ENCODE data around the gene FOXK1.

The FOXK1 gene

DNA sequence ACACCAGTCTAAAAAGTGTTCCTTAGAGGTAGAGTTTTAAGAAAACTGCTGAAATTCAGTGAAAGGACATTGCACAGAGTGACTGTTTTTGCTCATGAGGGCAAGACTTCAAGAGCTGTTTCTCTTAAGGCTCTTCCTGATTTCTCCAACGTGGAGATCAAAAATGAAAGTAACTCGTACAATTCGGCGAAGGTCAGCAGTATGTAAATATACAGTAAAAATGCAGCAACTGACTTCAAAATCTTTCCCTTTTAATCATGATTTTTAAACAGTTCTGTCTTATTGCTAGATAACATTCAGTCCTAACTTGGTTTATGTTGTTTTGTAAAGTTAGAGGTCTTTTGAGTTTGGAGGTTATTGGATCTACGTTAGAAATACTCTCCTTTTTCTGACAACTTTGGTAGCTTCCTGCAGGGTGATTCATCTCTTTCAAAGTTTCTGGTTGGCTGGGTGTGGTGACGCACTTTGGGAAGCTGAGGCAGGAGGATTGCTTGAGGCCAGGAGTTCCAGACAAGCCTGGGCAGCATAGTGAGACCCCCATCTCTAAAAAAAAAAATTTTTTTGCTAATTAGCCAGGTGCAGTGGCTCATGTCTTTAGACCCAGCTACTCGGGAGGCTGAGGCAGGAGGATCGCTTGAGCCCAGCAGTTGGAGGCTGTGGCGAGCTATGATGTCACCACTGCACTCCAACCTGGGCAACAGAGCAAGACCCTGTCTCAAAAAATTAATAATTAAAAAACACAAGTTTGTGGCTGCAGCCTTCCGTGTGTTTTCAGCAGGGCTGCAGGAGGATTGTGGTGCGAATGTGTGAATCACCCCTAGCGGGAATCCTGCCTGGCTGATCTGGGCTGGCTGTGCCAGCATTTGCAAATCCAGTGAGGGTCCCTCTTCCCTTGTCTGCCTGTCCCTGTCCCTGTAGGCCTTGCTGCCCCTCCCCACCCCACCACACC, 64.2 kb downstream of the FOXK1 start:
- DNase-seq, result no peak

DNA sequence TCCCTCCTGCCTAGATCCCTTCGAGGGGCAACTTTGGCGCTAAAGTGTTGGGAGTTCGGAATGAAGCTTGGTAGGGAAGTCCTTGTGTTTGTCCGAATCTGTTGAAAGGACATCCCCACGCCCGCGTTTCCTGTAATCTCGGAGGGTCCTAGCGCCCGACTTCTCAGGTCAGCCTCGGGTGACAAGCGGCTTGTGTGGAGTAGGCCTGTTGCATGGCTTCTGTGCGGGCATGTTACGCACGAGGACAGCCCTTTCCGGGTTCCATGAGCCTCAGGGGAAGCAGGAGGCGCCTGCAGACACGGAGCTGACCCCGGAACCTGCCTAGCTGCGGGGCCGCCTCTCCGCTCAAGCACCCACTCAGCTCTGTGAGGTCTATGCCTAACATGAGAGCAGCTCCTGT, 64.9 kb downstream of the FOXK1 start:
- no peak for DNase-seq

DNA sequence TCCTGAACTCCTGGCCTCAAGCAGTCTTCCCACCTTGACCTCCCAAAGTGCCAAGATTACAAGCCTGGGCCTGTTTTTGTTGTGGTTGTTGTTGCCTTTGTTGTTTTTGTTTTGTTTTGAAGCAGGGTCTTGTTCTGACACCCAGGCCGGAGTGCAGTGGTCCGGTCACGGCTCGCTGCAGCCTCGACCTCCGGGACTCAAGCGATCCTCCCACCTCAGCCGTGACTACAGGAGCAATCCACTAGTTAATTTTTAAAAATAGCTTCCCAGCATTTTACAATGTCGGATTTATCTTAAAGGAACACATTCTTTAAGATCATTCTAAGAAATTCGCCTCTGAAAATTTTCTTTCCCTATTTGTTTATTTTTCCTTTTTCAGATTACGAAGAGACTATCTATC, 65.7 kb downstream of the FOXK1 start:
- no peak for DNase-seq

DNA sequence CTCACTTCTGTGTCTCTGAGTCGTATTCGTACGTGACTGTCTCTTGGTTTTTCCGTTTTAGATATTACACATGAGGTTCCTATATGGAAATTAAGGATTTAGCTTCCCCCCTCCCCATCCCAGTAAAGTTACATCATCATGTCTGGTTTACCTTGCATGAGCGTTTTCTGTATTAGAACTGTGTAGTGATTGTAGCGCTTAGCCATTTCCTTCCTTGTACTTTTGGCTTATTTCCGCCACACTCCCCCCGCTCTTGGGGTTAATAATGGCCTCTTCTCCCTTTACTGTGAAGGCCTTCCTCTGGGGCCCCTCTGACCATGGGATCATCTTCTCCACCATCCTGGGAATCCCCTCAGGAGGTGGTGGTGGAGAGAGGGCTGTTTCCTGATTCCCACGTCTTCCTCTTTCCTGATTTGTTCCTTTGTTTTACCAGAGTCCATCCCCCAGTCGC, 66.2 kb downstream of the FOXK1 start:
- no peak for DNase-seq

DNA sequence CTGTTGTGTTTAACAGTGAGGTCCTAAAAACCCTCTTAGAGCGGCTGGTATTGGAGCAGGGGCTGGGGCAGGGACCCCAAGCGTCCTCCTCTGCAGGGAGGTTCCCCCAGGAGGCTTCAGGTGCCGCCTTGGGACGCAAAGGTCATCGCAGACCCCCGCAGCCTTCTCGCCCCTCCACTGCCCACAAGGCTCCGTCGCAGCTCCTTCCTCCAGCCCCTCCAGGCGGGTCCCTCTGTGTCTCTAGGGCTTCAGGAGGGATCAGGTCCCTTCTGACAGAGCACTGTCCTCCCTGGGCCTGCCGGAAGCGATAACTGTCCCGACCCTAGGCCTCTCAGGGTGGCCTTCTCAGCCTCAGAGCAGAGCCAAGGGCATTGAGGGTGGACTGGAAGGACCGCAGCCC, 67.3 kb downstream of the FOXK1 start:
- DNase-seq, result no peak

DNA sequence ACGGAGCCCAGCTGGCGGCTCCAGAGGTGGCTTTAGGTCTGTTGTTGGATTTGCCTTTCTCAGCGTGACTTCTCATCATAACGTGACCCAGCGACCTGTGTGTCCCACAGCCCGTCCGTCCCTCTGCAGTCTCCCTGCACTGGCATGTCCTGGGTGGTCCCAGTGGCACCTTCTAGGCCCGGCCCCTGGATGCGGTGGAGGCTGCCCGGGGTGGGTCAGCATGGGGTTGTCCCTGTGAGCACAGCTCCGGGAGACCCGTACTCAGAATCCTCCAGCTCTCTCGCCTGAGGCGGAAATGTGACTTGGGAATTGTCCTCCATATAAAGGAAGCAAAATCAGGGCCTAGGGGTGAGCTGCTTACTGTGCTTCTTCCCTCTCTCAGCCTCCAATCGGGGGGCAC, 67.7 kb downstream of the FOXK1 start:
- no peak for DNase-seq

DNA sequence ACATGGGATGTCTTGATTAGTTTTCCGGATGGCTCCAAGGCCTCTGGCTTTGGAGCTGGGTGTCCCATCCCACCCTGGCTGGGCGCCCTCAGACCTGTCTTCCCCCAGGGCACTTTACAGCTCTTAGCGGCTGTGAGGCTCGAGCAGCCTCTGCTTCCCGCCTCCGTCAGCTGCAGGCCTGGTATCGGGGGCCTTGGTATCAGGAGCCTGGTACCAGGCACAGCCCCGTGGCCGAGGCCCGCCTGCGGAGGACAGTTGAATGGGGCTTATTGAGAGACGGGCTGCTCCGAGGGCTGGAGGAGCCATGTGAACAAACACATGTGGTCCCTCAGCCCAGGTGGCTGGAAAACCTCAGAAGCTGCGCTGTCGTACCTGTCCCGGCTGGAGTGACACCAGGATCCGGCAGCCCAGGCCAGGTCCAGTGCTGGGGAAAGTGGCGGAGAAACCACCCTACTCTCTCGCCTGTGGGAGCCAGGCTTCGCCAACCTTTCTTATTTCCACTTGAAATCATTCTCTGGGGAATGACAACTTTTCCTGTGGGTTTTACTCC, 69.4 kb downstream of the FOXK1 start:
- DNase-seq, result no peak

DNA sequence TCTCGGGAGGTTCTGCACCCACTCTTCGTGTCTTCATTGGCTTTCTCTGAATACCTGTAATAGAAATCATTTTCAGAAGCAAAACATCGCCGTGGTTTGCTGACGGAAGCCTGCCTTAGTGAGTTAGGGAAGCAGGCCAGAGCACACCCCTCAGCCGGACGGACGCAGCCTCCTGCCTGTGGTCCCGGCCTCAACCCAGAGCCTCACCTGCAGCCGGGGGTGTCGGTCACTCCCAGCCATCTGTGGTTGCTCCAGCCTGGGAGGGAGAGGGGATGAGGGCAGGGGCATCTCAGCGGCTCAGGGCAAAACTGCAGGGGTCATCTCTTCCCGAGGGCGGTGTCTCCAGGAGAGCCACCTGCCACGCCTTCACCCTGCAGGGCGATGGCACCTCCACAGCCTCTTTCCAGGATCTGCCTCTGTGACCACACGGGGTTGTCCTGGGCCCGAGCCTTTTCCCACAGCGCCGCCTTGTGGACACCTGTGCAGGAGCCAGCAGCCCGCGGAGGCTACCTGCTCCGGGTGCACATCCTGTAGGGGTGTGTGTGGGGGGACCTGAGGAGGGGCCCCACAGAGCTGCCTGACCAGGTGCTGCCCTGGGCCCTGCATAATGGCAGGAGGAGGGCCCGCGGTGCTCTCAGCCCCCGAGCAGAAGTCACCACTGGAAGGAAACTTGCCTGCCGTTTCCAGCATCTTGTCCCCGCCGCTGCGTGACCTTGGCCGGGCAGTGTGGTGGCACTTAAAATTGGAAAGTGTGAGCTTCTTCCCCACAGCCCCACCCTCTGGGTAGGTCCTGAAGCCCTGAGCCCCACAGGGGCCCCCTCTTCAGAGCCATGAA, 71.7 kb downstream of the FOXK1 start:
- DNase-seq, result peak; percentile 70

DNA sequence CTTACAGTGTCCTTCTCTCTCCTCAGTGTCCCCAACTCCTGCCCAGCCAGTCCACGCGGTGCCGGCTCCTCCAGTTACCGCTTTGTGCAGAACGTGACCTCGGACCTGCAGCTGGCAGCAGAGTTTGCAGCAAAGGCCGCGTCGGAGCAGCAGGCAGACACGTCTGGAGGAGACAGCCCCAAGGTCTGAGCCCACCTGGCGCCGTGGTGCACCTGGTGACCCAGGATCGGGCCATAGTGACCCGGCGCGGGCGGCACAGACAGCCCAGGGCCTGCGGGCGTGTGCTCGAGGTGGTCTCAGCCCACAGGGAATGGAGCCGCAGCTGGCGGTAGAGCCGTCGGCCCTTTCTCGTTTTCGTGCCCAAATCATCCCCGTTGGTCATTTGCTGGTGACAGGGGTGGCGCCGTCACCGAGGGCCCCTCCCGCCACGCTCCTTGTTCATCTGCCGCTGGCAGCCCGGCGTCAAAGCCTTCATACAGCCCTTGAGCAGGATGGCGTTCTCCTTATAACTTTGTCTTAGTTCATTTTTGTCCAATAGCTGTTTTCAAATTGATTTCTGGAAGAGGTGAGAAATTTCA, 72.4 kb downstream of the FOXK1 start:
- DNase-seq, result no peak

DNA sequence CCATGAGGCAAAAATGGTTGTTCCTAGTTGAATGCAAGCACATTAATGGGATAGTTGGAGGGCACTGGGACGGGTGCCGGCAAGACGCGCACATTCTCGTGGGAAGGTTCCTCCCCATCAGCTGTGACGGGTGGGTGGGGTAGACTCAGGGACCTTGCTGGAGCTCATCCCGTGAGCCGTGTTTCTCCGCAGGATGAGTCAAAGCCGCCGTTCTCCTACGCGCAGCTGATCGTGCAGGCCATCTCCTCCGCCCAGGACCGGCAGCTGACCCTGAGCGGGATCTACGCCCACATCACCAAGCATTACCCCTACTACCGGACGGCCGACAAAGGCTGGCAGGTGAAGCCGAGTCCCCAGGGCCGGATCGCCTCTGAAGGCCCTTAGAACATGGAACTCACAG, 73.0 kb downstream of the FOXK1 start:
- DNase-seq, result no peak

DNA sequence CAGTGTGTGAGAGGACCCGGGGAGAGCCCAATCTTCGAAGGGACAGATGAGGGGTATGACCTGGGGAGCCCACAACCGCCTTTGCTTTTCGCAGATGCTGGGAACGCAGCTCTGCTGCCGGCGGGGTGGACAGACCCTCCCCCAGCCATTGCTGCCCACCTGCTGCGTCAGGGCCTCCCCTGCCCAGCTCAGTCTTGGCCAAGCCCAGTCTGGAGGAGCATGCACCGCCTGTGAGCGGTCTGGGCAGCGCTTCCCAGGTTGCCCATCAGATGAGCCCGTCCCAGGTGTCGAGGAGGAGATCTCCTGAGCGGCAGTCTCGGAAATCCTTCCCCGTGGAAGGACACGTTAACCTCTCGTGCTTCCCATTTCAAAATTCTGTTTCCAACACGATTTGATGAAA, 76.0 kb downstream of the FOXK1 start:
- no peak for DNase-seq

DNA sequence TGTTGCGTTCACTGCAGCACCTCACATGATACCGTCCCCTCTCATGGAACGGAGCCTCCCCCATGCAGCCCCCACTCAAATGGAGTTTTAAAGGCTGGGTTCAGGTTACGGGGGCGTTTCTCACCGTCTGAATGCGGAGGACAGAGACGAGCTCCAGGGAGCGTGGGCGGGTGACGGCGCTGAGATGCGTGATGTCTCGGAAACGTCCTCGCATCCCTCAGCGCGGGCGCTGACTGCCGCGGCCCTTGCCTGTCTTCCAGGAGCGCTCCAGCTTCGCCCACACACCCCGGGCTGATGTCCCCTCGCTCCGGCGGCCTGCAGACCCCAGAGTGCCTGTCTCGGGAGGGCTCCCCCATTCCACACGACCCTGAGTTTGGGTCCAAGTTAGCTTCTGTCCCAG, 76.7 kb downstream of the FOXK1 start:
- DNase-seq, result no peak

DNA sequence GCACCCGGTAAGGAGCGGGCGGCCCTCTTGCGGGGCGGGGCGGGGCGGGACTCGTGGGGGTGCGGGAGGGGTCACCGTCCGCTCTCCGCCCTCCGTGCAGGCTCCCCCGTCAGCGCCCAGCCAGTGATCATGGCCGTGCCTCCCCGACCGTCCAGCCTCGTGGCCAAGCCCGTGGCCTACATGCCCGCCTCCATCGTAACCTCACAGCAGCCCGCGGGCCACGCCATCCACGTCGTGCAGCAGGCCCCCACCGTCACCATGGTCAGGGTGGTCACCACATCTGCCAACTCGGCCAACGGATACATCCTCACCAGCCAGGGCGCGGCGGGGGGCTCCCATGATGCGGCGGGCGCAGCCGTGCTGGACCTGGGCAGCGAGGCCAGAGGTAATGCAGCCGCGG, 77.1 kb downstream of the FOXK1 start:
- DNase-seq, result no peak

DNA sequence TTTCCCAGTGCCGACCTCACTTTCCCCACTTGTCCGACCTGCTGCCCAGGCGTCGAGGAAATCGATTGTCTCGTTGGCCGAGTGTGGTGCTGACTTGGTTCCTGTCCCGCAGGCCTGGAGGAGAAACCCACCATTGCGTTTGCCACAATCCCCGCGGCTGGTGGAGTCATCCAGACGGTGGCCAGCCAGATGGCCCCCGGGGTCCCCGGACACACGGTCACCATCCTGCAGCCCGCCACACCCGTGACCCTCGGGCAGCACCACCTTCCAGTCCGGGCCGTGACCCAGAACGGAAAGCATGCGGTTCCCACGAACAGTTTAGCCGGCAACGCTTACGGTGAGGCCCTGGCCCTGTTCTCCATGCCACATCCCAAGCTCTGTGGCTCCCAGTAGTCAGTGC, 78.9 kb downstream of the FOXK1 start:
- no peak for DNase-seq

DNA sequence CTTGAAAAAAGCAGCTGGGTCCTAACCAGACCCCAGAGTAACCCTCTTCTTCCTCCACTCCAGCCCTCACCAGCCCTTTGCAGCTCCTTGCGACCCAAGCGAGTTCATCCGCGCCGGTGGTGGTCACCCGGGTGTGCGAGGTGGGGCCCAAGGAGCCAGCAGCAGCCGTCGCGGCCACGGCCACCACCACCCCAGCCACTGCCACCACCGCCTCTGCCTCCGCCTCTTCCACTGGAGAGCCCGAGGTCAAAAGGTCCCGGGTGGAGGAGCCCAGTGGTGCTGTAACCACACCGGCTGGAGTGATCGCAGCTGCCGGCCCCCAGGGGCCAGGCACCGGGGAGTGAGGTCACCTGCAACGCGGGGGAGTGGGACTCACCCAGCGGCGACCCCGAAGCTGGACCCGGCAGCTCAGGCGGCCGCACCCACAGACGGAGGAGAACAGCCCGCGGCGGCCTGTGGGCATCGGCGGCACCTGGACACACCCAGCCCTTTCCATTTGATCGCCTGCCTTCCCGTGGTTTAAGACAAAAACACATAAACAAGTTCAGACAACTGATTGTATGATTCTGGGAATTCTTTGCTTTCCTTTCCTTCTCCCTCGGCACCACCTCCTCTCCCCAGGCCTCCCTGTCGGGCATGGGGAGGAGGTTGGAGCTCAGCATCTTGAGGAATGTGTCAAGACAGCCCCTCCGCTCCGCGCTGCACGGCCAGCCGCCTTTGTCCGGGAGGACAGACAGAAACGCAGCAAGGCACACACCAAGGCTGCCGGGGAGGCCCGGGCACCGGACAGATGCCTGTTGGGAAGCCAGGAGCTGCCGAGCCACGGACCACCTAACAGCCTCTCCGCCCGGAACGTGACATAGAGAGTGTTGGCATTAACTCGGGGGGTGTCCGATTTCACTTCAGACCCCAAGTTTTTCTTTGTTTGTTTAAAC, 80.3 kb downstream of the FOXK1 start:
- DNase-seq, result no peak

DNA sequence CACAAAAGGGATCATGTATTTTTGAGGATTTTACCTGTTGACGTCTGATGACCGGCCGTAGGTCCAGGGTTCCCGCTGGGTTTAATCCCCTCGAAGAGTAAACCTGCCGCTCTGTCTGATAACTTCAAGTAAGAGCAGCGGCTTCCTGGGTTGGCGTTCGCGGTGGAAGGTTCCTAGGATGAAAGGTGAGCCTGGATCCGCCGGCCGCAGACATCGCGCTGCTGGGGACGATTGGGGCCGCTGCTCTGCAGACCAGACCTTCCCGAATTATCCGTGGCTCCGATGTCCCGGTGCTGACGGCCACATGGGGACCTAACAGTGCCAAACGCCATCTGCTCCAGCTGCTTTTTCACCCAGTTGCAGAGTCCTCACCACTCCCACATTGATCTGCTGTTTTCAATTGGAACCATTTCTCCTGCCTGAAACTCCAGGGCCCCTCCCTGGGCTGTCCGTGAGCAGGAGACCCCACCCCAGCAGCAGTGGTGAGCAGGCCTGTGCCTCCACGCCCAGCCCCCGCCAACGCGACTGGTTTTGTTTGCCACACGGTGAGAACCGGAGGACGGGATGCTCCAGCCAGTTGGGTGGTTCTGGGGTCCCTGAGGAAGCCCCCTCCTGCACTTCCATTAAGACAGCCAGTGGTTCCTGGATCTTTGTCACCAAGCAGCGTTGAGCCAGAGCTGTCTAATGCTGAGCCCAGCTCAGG, 81.1 kb downstream of the FOXK1 start:
- DNase-seq, result no peak

DNA sequence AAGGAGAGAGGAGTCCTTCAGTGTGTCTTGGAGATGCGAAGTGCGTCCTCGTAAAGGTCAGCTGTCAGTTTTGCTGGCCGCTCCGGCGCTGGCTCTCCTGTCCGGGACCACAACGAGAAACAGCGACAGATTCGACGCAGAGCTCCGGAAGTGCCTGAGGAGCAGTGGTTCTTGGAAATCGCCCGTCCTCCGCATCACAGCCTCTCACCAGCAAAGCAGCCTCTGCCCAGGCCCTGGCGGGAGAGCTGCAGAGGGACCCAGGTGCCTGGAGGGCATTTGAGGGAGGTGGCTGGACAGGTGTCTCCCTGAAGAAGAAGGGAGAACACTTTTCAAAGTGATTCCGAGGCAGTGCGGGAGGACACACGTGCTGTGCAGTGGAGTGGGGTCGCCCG, 81.7 kb downstream of the FOXK1 start:
- no peak for DNase-seq

DNA sequence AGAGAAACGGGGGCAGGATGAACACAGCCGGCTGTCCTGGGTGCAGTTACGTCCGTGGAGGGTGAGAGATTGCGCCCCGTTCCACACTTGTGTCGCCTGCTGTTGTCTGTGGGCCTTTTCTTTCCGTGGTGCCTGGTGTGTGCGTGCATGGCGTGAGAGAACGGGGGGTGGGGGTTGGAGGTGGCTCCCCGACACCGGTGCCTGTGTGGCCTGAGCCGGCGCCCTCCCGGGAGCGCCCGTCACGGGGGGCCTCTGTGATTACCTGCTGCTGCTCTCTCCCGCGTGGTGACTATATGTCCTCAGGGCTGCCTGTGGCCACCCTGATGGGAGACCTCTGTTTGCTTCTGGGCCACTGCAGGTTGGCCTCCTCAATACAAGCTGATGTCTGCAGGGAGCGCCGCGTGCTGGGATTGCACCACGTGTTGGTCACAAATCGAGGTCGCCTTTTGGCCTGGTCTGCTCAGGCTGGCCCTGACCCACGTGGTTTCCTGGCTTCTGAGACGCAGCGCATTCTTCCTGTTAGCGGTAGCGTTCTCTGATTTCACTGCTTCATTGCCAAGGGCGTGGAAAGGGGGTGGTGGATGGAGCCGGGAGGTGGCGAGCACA, 82.4 kb downstream of the FOXK1 start:
- no peak for DNase-seq

DNA sequence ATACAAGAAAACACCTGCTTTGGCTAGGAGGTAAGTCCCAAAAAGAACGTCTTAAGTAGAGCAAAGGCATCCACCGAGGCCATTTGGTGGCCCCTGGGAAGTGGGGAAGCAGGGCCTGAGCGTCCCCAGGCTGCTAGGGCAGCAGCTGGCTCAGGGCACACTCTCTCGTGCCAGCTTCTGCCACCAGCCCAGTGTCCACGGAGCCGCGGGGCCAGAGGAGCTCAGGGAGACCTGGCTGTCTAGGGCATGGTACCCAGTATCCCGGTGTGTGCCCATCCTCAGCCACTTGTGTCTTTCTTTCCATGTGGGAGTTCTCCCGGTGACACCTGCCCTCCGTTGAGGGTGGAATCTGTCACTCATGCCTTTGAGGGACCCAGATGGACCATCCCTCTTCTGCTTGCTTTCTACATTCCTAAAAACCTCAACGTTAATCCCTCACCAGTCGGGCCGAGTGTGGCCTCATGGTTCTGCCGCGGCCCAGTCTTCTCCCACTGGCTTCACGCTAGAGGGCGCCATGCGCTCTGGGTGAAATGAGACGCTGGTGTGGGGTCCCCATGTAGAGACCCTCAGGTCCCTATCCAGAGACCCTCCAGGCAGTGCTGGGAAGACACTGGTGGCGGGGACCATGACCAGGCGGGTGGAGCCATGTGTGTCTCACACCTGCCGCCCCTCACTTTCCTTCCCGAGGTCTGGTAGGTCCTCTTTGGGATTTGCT, 83.8 kb downstream of the FOXK1 start:
- no peak for DNase-seq

Data from NCI-H1092 (cell line).